HG02759 (cell line): Measurements from ENCODE around the gene LYSMD1.

Experiments used
- ATAC-seq: cut with Tn5 transposase; IDR thresholded peaks from one replicate; pipeline ENCODE4 v1.9.1; 2021; ENCODE audit warnings: mild to moderate bottlenecking, moderate library complexity; ENCODE audit not compliant: unreplicated experiment

LYSMD1 gene

GRCh38 chr1:151175863-151176262 lies 10.2 kb upstream of the LYSMD1 start, which contains the start of gene TMOD4:
Gene TMOD4 (minus strand): TSS chr1:151175981. CDS start chr1:151174875, 1,106 bp downstream.
- ATAC-seq, result no peak

- ATAC-seq, result no peak
These were observed 9.5 kb upstream of the LYSMD1 start for GRCh38 chr1:151175041-151175741.

- no peak for ATAC-seq
These were observed 5.5 kb upstream of the LYSMD1 start for GRCh38 chr1:151171190-151171589.

GRCh38 chr1:151167116-151167515 lies 1.4 kb upstream of the LYSMD1 start:
- ATAC-seq, result no peak

GRCh38 chr1:151166505-151166956 lies 829 bp upstream of the LYSMD1 start:
- no peak for ATAC-seq

GRCh38 chr1:151165281-151165737 lies 393 bp downstream of the LYSMD1 start:
- peak; percentile 3 for ATAC-seq

GRCh38 chr1:151164732-151165280 lies 896 bp downstream of the LYSMD1 start:
- ATAC-seq, result peak; percentile 6

- no peak for ATAC-seq
These were observed 6.3 kb downstream of the LYSMD1 start for GRCh38 chr1:151159373-151159772.

- ATAC-seq, result no peak
These were observed 6.9 kb downstream of the LYSMD1 start for GRCh38 chr1:151158751-151159251.

- ATAC-seq, result no peak
These were observed 7.4 kb downstream of the LYSMD1 start for GRCh38 chr1:151158326-151158725.

GRCh38 chr1:151157067-151157531 lies 8.6 kb downstream of the LYSMD1 start:
- ATAC-seq, result no peak

- ATAC-seq, result peak; percentile 78
These were observed 9.2 kb downstream of the LYSMD1 start, which contains the start of gene TNFAIP8L2 for GRCh38 chr1:151156515-151156819. Gene TNFAIP8L2 (plus strand): TSS chr1:151156649. CDS start chr1:151158698, 2,049 bp downstream.

- no peak for ATAC-seq
These were observed 18.0 kb downstream of the LYSMD1 start for GRCh38 chr1:151147665-151148064.

- ATAC-seq, result no peak
These were observed 18.6 kb downstream of the LYSMD1 start for GRCh38 chr1:151147132-151147503.

- peak; percentile 99 for ATAC-seq
These were observed 19.1 kb downstream of the LYSMD1 start, which contains the start of gene SEMA6C for GRCh38 chr1:151146412-151147131. Gene SEMA6C (minus strand): TSS chr1:151146631. CDS start chr1:151142621, 4,010 bp downstream.

- no peak for ATAC-seq
These were observed 19.7 kb downstream of the LYSMD1 start for GRCh38 chr1:151146072-151146411.

- ATAC-seq, result no peak
These were observed 20.2 kb downstream of the LYSMD1 start for GRCh38 chr1:151145304-151146071.

- ATAC-seq, result no peak
These were observed 21.0 kb downstream of the LYSMD1 start for GRCh38 chr1:151144474-151145303.

GRCh38 chr1:151143986-151144385 lies 21.7 kb downstream of the LYSMD1 start:
- no peak for ATAC-seq

- no peak for ATAC-seq
These were observed 22.7 kb downstream of the LYSMD1 start for GRCh38 chr1:151143057-151143435.
